IMR-90 (cell line): ENCODE results near the gene DMAC2. TPM values are rescaled to one million over a fixed set of nuclear protein-coding genes. Genes with fewer than 3 reads are reported as not detected.

Experiments used
- ATAC-seq: fragments of 200-7000 bp; cut with Tn5 transposase; 2 replicates; pipeline ENCODE4 v1.9.1; 2020; ENCODE audit warnings: low read depth, mild to moderate bottlenecking, moderate library complexity
- BruUV-seq: library from RNA; stranded (reverse); fragments of 400-500 nt; replicated peaks from 2 replicates; lab custom pipeline; 2021; lab: Mats Ljungman, UMichigan
- CTCF ChIA-PET: fragments of 300-600 bp; formaldehyde crosslinking; extraction: SDS; loops from one replicate; lab custom pipeline; 2021; ENCODE audit warnings: antibody characterized with exemption; lab: Yijun Ruan, JAX
- POLR2A ChIA-PET: fragments of 300-600 bp; sonication (Branson Sonifier 250); formaldehyde crosslinking; loops from one replicate; lab custom pipeline; 2022; ENCODE audit warnings: antibody characterized with exemption; ENCODE audit not compliant: unreplicated experiment; lab: Charles Lee
- DNase-seq: peaks from one replicate; pipeline ENCODE4 v3.0.0; 2013
- H2AFZ ChIP-seq: replicated peaks from 2 replicates; pipeline ENCODE3; 2013; ENCODE audit warnings: low read length, mild to moderate bottlenecking; ENCODE audit not compliant: poor library complexity
- H2AK5ac ChIP-seq: 2 replicates; pipeline ENCODE4 v1.6.1; 2013; ENCODE audit warnings: low read depth, low read length, inconsistent platforms
- H2AK9ac ChIP-seq: replicated peaks from 2 replicates; pipeline ENCODE3; 2013; ENCODE audit warnings: mild to moderate bottlenecking, low read depth, low read length, moderate library complexity; ENCODE audit not compliant: poor library complexity
- H2BK120ac ChIP-seq: 2 replicates; pipeline ENCODE4 v1.6.1; 2013; ENCODE audit warnings: low read depth, low read length, inconsistent platforms
- H2BK15ac ChIP-seq: 3 replicates; pipeline ENCODE4 v1.6.1; 2013; ENCODE audit warnings: low read depth, low read length, inconsistent platforms
- H2BK20ac ChIP-seq: 2 replicates; pipeline ENCODE4 v1.6.1; 2013; ENCODE audit warnings: low read depth, mild to moderate bottlenecking, inconsistent platforms, low read length, moderate library complexity
- H2BK5ac ChIP-seq: 2 replicates; pipeline ENCODE4 v1.6.1; 2013; ENCODE audit warnings: mild to moderate bottlenecking, low read depth, low read length, inconsistent platforms; ENCODE audit not compliant: poor library complexity, severe bottlenecking
- H3K14ac ChIP-seq: replicated peaks from 2 replicates; pipeline ENCODE4 v1.6.1; 2013; ENCODE audit warnings: low read depth, low read length, inconsistent platforms
- H3K18ac ChIP-seq: 2 replicates; pipeline ENCODE4 v1.6.1; 2013; ENCODE audit warnings: low read depth, low read length, control low read depth
- H3K23ac ChIP-seq: 2 replicates; pipeline ENCODE4 v1.6.1; 2013; ENCODE audit warnings: low read depth, low read length, inconsistent platforms
- H3K27ac ChIP-seq: 2 replicates; pipeline ENCODE4 v1.5.1; 2013; ENCODE audit warnings: mild to moderate bottlenecking, control low read depth, low read length; ENCODE audit not compliant: insufficient read depth
- H3K27me3 ChIP-seq: 2 replicates; pipeline ENCODE4 v1.6.1; 2013; ENCODE audit warnings: low read length; ENCODE audit not compliant: control insufficient read depth, insufficient read depth
- H3K36me3 ChIP-seq: 2 replicates; pipeline ENCODE4 v1.6.1; 2013; ENCODE audit warnings: low read length, mixed read lengths; ENCODE audit not compliant: control insufficient read depth, insufficient read depth
- H3K4ac ChIP-seq: 2 replicates; pipeline ENCODE4 v1.6.1; 2013; ENCODE audit warnings: low read depth, low read length, inconsistent platforms
- H3K4me1 ChIP-seq: 2 replicates; pipeline ENCODE4 v1.6.1; 2013; ENCODE audit warnings: low read length, mixed read lengths; ENCODE audit not compliant: control insufficient read depth, insufficient read depth
- H3K4me2 ChIP-seq: 2 replicates; pipeline ENCODE4 v1.6.1; 2013; ENCODE audit warnings: low read depth, mild to moderate bottlenecking, control low read depth, low read length, moderate library complexity
- H3K4me3 ChIP-seq: 2 replicates; pipeline ENCODE4 v1.5.1; 2013; ENCODE audit warnings: low read depth, mild to moderate bottlenecking, control low read depth, low read length, moderate library complexity; ENCODE audit not compliant: insufficient read depth
- H3K56ac ChIP-seq: 2 replicates; pipeline ENCODE4 v1.6.1; 2013; ENCODE audit warnings: low read length, inconsistent platforms; ENCODE audit not compliant: insufficient read depth; ENCODE audit errors: extremely low read depth
- H3K79me1 ChIP-seq, 2 experiments: 2 replicates each; pipeline ENCODE4 v1.6.1; 2013; ENCODE audit warnings: low read length in 2 of 2, inconsistent platforms in 1 of 2, low read depth in 1 of 2
- H3K9ac ChIP-seq: 2 replicates; pipeline ENCODE4 v1.6.1; 2013; ENCODE audit warnings: low read depth, low read length, control low read depth
- H3K9me1 ChIP-seq: 2 replicates; pipeline ENCODE4 v1.6.1; 2013; ENCODE audit warnings: low read length, inconsistent platforms; ENCODE audit not compliant: insufficient read depth
- H3K9me3 ChIP-seq: 2 replicates; pipeline ENCODE4 v1.6.1; 2013; ENCODE audit warnings: low read length; ENCODE audit not compliant: control insufficient read depth, insufficient read depth
- H4K20me1 ChIP-seq: 2 replicates; pipeline ENCODE4 v1.6.1; 2013; ENCODE audit warnings: low read length, inconsistent platforms; ENCODE audit not compliant: insufficient read depth
- H4K5ac ChIP-seq: 2 replicates; pipeline ENCODE4 v1.6.1; 2013; ENCODE audit warnings: mild to moderate bottlenecking, low read depth, low read length, control low read depth
- H4K8ac ChIP-seq, 2 experiments: 2 replicates each; pipeline ENCODE4 v1.6.1; 2013; ENCODE audit warnings: low read depth in 2 of 2, low read length in 2 of 2, control low read depth in 1 of 2, inconsistent platforms in 1 of 2
- H4K91ac ChIP-seq: 2 replicates; pipeline ENCODE4 v1.6.1; 2013; ENCODE audit warnings: low read depth, low read length, inconsistent platforms; ENCODE audit not compliant: insufficient read depth
- CHD1 ChIP-seq: IDR thresholded peaks from 2 replicates; pipeline ENCODE4 v1.6.1; 2012; ENCODE audit warnings: low read depth, low read length, improper control_type of control experiment
- FOS ChIP-seq: fragments of 150-350 bp; IDR thresholded peaks from 2 replicates; pipeline ENCODE4 v1.6.1; 2016; ENCODE audit warnings: low read depth, low read length
- MAFK ChIP-seq: IDR thresholded peaks from 2 replicates; pipeline ENCODE4 v1.6.1; 2012; ENCODE audit warnings: low read depth, low read length, improper control_type of control experiment
- POLR2A ChIP-seq: IDR thresholded peaks from 2 replicates; pipeline ENCODE4 v1.6.1; 2012; ENCODE audit warnings: mild to moderate bottlenecking, low read depth, low read length
- RAD21 ChIP-seq: IDR thresholded peaks from 2 replicates; pipeline ENCODE4 v1.6.1; 2012; ENCODE audit warnings: low read length, improper control_type of control experiment
- RFX5 ChIP-seq: IDR thresholded peaks from 2 replicates; pipeline ENCODE4 v1.8.0; 2012; ENCODE audit warnings: low read depth, mild to moderate bottlenecking, low read length, moderate library complexity
- SMC3 ChIP-seq: fragments of 150-350 bp; IDR thresholded peaks from 2 replicates; pipeline ENCODE4 v1.6.1; 2016; ENCODE audit warnings: low read depth, mild to moderate bottlenecking, antibody characterized with exemption, low read length, moderate library complexity
- WGBS, 2 experiments: methylation state at CpG; one replicate each; pipeline versions ENCODE4 v1.1.5 to v1.1.7; 2013; ENCODE audit warnings: missing lambda C conversion rate in 2 of 2; ENCODE audit not compliant: insufficient read length in 1 of 2; ENCODE audit errors: extremely low coverage in 2 of 2; 5-methylcytosine and 5-hydroxymethylcytosine counted together
- dilution Hi-C: fragments of 300-500 bp; cut with HindIII; formaldehyde crosslinking; loops from one replicate; pipeline ENCODE4 v1.14.3; 2018; ENCODE audit warnings: low sequenced_read_pairs; ENCODE audit not compliant: unreplicated experiment
- in situ Hi-C: fragments of 300-500 bp; cut with MboI; formaldehyde crosslinking; loops from 3 replicates; pipeline ENCODE4 v1.14.3; 2019; ENCODE audit warnings: low sequenced_read_pairs, inconsistent platforms, mixed read lengths
- intact Hi-C: fragments of 100-400 bp; cut with micrococcal nuclease; formaldehyde crosslinking; loops from 2 replicates; pipeline ENCODE4 v1.10.0; 2022
- polyA plus RNA-seq, 3 experiments: library from polyadenylated mRNA; depleted of rRNA; stranded (reverse); fragments of >200 nt; gene quantifications; 2 replicates each; pipeline ENCODE4 v1.2.3, GENCODE V29; 2012; ENCODE audit warnings: low replicate concordance in 1 of 3
- total RNA-seq: library from RNA; depleted of rRNA; stranded (reverse); fragments of >200 nt; gene quantifications from 2 replicates; pipeline ENCODE4 v1.2.3, GENCODE V29; 2012
- TF ChIP-seq, protein P1 (sequence below): conservative IDR thresholded peaks from 2 replicates; pipeline ENCODE4 v1.5.1; 2012; ENCODE audit warnings: mild to moderate bottlenecking, low read depth, low read length, improper control_type of control experiment
- TF ChIP-seq, protein P2 (sequence below): fragments of 150-350 bp; IDR thresholded peaks from 2 replicates; pipeline ENCODE4 v1.6.1; 2016; ENCODE audit warnings: low read depth, mild to moderate bottlenecking, low read length, moderate library complexity, borderline replicate concordance

The DMAC2 gene
- total and polyA plus RNA-seq, 2 of the 4 experiments (the other 2 are of a cell fraction), result 52.5 to 72.2 TPM

GRCh38 chr19:41430922-41431321 lies 8.8 kb downstream of the DMAC2 start:
- Histone ChIP-seq H2BK5ac (no peak overlapping the region), H3K36me3 (peaks cover 22% of the 10 kb centered on the region), H2BK120ac (no peak overlapping the region), H2AFZ (no peak overlapping the region), H2BK20ac (no peak overlapping the region), H3K27ac (no peak overlapping the region), H3K56ac (no peak overlapping the region), H3K14ac (no peak overlapping the region), H3K23ac (no peak overlapping the region), H2AK9ac (no peak overlapping the region), H3K9me3 (no peaks in the 10 kb centered on the region), H4K91ac (no peak overlapping the region), H3K79me1 (no peaks in the 10 kb centered on the region; a peak in 1 of 4 replicates), H3K27me3 (no peaks in the 10 kb centered on the region), H4K20me1 (no peaks in the 10 kb centered on the region), H3K4me1 (peaks cover 10% of the 10 kb centered on the region; the same call in 1 of the 2 replicates), H4K8ac (no peak overlapping the region), H3K9ac (no peak overlapping the region), H2BK15ac (no peak overlapping the region), H3K9me1 (no peaks in the 10 kb centered on the region), H3K4me3 (no peak overlapping the region), H3K4ac (no peak overlapping the region), H3K4me2 (no peak overlapping the region), H2AK5ac (no peak overlapping the region), H3K18ac (no peak overlapping the region), H4K5ac (no peak overlapping the region)
- in situ Hi-C loops (no loop called here), dilution Hi-C loops (no loop called here), intact Hi-C loops (loop anchor here (1.0 kb wide), 1 partner anchor 110 kb away; no protein-coding TSS in a partner anchor)
- WGBS, 2 experiments, result 88% methylated on average over 1 of the region's 6 CpGs; no CpG with 5 or more reads in 1 of the 2 experiments
- BruUV-seq, result no TSS peak
- DNase-seq, result no peak
- ChIA-PET CTCF (no interaction called here), POLR2A (no interaction called here)
- no peak for ATAC-seq
- TF ChIP-seq POLR2A (no peak), SMC3 (no peak), CHD1 (no peak), RAD21 (no peak), RFX5 (no peak), FOS (no peak), MAFK (no peak)
- TF ChIP-seq, protein P1, sequence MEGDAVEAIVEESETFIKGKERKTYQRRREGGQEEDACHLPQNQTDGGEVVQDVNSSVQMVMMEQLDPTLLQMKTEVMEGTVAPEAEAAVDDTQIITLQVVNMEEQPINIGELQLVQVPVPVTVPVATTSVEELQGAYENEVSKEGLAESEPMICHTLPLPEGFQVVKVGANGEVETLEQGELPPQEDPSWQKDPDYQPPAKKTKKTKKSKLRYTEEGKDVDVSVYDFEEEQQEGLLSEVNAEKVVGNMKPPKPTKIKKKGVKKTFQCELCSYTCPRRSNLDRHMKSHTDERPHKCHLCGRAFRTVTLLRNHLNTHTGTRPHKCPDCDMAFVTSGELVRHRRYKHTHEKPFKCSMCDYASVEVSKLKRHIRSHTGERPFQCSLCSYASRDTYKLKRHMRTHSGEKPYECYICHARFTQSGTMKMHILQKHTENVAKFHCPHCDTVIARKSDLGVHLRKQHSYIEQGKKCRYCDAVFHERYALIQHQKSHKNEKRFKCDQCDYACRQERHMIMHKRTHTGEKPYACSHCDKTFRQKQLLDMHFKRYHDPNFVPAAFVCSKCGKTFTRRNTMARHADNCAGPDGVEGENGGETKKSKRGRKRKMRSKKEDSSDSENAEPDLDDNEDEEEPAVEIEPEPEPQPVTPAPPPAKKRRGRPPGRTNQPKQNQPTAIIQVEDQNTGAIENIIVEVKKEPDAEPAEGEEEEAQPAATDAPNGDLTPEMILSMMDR, result no peak
- TF ChIP-seq, protein P2, sequence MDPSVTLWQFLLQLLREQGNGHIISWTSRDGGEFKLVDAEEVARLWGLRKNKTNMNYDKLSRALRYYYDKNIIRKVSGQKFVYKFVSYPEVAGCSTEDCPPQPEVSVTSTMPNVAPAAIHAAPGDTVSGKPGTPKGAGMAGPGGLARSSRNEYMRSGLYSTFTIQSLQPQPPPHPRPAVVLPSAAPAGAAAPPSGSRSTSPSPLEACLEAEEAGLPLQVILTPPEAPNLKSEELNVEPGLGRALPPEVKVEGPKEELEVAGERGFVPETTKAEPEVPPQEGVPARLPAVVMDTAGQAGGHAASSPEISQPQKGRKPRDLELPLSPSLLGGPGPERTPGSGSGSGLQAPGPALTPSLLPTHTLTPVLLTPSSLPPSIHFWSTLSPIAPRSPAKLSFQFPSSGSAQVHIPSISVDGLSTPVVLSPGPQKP, result no peak
